ENCODE data around the gene PDZD4.

GRCh38 chrX:153770601-153771414, 59.5 kb downstream of the PDZD4 start:
- TF ChIP-seq, protein P1, sequence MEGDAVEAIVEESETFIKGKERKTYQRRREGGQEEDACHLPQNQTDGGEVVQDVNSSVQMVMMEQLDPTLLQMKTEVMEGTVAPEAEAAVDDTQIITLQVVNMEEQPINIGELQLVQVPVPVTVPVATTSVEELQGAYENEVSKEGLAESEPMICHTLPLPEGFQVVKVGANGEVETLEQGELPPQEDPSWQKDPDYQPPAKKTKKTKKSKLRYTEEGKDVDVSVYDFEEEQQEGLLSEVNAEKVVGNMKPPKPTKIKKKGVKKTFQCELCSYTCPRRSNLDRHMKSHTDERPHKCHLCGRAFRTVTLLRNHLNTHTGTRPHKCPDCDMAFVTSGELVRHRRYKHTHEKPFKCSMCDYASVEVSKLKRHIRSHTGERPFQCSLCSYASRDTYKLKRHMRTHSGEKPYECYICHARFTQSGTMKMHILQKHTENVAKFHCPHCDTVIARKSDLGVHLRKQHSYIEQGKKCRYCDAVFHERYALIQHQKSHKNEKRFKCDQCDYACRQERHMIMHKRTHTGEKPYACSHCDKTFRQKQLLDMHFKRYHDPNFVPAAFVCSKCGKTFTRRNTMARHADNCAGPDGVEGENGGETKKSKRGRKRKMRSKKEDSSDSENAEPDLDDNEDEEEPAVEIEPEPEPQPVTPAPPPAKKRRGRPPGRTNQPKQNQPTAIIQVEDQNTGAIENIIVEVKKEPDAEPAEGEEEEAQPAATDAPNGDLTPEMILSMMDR (IDR thresholded peaks at IDR 0.05; ENCODE audit: low read length), result no peak
- no peak for TF ChIP-seq EZH2 (IDR thresholded peaks at IDR 0.05; ENCODE audit: borderline replicate concordance, low read length)
